Lower lobe of right lung (tissue), 2 donors: ENCODE data around the gene PTMS. TPM values are rescaled to one million over a fixed set of nuclear protein-coding genes. Genes with fewer than 3 reads are reported as not detected.

ENCODE experiments used
- ATAC-seq, 2 donors: fragments of 200-7000 bp; cut with Tn5 transposase; one replicate each; pipeline ENCODE4 v1.9.1; 2020 to 2022; ENCODE audit warnings: mild to moderate bottlenecking in 2 of 2, moderate library complexity in 2 of 2
- DNase-seq: peaks from one replicate; pipeline ENCODE4 v3.0.0-alpha.2; 2020
- H3K27ac ChIP-seq: fragments of 200-600 bp; one replicate; pipeline ENCODE4 v1.8.0; 2022
- H3K27me3 ChIP-seq: fragments of 200-600 bp; one replicate; pipeline ENCODE4 v1.8.0; 2022; ENCODE audit warnings: low read depth
- H3K36me3 ChIP-seq: fragments of 200-600 bp; one replicate; pipeline ENCODE4 v1.8.0; 2022; ENCODE audit warnings: mild to moderate bottlenecking
- H3K4me1 ChIP-seq: fragments of 200-600 bp; one replicate; pipeline ENCODE4 v1.8.0; 2022
- H3K4me3 ChIP-seq: fragments of 200-600 bp; one replicate; pipeline ENCODE4 v1.8.0; 2022; ENCODE audit warnings: mild to moderate bottlenecking
- H3K9me3 ChIP-seq: fragments of 200-600 bp; one replicate; pipeline ENCODE4 v1.8.0; 2022
- intact Hi-C: fragments of 100-400 bp; cut with DNase I; formaldehyde crosslinking; loops from one replicate; pipeline ENCODE4 v1.11.0; 2022
- total RNA-seq: library from RNA; stranded (reverse); fragmentation: NEBNext Ultra II Directional; extraction: Animal tissue kit (Norgen Biotek cat#: 25700); gene quantifications from one replicate; pipeline ENCODE4 v1.2.1, GENCODE V29; 2021
- TF ChIP-seq, protein P1 (sequence below): fragments of 200-600 bp; IDR thresholded peaks from one replicate; pipeline ENCODE4 v1.8.0; 2022; ENCODE audit warnings: antibody characterized with exemption, mild to moderate bottlenecking
- donor health status: DM: no; HTN: yes; CAD: no; lungs with severe emphysema.

Gene PTMS
- total RNA-seq, 1 donor from 2014 or later: 267 TPM

DNA sequence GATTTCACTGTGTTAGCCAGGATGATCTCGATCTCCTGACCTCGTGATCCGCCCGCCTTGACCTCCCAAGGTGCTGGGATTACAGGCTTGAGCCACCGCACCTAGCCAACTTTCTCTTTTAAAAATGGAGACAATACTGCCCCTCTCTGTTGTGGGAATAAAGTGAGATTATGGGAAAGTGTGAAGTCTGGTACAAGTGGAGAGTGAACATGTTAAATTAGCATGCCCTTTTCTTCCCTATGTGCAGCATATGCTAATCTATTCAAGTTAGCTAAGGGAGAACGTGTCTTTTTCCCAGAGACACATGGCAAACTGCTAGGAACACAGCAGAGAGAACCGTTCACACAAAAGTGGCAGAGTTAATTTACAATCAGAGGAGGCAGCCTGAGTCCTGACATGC is 40.8 kb upstream of the PTMS start:
- ATAC-seq (no peak), DNase-seq (no peak)
- peaks cover 11% of the 10 kb centered on the region for H3K4me1 ChIP-seq
- H3K27ac ChIP-seq: no peak overlapping the region
- TF ChIP-seq, protein P1, sequence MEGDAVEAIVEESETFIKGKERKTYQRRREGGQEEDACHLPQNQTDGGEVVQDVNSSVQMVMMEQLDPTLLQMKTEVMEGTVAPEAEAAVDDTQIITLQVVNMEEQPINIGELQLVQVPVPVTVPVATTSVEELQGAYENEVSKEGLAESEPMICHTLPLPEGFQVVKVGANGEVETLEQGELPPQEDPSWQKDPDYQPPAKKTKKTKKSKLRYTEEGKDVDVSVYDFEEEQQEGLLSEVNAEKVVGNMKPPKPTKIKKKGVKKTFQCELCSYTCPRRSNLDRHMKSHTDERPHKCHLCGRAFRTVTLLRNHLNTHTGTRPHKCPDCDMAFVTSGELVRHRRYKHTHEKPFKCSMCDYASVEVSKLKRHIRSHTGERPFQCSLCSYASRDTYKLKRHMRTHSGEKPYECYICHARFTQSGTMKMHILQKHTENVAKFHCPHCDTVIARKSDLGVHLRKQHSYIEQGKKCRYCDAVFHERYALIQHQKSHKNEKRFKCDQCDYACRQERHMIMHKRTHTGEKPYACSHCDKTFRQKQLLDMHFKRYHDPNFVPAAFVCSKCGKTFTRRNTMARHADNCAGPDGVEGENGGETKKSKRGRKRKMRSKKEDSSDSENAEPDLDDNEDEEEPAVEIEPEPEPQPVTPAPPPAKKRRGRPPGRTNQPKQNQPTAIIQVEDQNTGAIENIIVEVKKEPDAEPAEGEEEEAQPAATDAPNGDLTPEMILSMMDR: no peak
- H3K36me3 ChIP-seq: peaks cover 35% of the 10 kb centered on the region
- H3K27me3 ChIP-seq: no peaks in the 10 kb centered on the region
- H3K9me3 ChIP-seq: no peaks in the 10 kb centered on the region
- intact Hi-C loops: no loop called here
- H3K4me3 ChIP-seq: no peak overlapping the region

DNA sequence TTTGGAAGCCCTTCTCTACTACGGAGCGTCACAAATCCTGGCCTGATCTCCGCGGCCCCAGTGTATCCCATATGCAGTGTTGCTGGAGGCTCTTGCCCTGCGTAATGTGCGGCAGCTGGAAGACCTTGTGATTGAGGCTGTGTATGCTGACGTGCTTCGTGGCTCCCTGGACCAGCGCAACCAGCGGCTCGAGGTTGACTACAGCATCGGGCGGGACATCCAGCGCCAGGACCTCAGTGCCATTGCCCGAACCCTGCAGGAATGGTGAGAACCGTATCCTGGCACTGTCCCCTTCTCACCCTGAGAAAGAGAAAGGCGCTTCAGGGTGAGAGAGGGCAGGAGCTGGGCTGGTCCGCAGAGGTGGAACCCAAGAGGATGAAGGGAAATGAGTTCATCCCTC is 37.0 kb upstream of the PTMS start:
- Histone ChIP-seq H3K36me3 (peaks cover 61% of the 10 kb centered on the region), H3K4me1 (peaks cover 11% of the 10 kb centered on the region), H3K4me3 (no peak overlapping the region), H3K27ac (no peak overlapping the region), H3K27me3 (no peaks in the 10 kb centered on the region), H3K9me3 (no peaks in the 10 kb centered on the region)
- TF ChIP-seq, protein P1: no peak
- ATAC-seq (no peak), DNase-seq (no peak)
- intact Hi-C loops: no loop called here

- H3K27me3 ChIP-seq: no peaks in the 10 kb centered on the region
- DNase-seq (no peak), ATAC-seq (no peak)
- H3K36me3 ChIP-seq: peaks cover 68% of the 10 kb centered on the region
- no peaks in the 10 kb centered on the region for H3K9me3 ChIP-seq
- no peak overlapping the region for H3K27ac ChIP-seq
- TF ChIP-seq, protein P1: no peak
- peaks cover 2% of the 10 kb centered on the region for H3K4me1 ChIP-seq
- no peak overlapping the region for H3K4me3 ChIP-seq
- intact Hi-C loops: loop anchor here (10.0 kb wide), 1 partner anchor 55 kb away; the partner anchor contains the start of gene CD4
Measured at GRCh38 chr12:6730169-6730568, 36.0 kb upstream of the PTMS start.

- H3K27ac ChIP-seq: no peak overlapping the region
Measured at GRCh38 chr12:6734506-6735387, 31.4 kb upstream of the PTMS start.

DNA sequence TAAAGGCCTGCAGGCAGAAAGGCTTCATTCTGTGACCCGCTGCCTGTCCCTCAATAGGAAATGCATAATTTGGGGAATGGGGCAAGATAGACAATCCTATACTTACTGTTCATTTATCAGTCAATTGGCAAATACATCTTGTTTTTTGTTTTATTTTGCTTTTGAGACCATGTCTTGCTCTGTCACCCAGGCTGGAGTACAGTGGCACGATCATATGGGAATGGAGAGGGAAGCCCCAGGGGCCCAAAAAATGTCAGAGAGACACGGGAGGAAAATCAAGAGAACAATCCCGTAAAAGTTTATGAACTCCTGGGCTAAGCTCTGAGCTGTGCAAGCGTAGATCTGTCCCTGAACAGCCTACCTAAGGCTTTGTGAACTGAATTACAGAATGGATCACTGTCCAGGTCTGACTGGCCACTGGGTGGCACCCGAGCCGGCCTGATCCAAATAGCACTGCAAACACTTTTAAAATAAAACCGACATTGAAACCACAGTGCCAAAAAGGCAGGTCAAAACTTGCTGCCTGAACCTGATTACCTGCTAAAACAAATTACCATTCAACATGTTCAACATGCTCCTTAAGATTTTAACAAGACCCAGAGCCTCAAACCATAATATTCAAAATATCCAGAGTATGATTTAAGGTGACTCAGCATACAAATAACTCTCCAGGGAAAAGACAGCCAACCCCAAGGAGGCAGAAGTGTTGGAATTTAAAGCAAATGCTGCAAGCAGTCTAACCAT is 30.5 kb upstream of the PTMS start:
- H3K4me1 ChIP-seq: peaks cover 6% of the 10 kb centered on the region
- peak; percentile 77 for DNase-seq
- no peaks in the 10 kb centered on the region for H3K9me3 ChIP-seq
- H3K27ac ChIP-seq: peak overlapping the region; percentile 22
- TF ChIP-seq, protein P1: peak; percentile 75
- H3K4me3 ChIP-seq: no peak overlapping the region
- peak; percentile 89 to 93 for ATAC-seq
- H3K36me3 ChIP-seq: peaks cover 31% of the 10 kb centered on the region
- intact Hi-C loops: loop anchor here (10.0 kb wide), 1 partner anchor 49 kb away; the partner anchor contains the start of gene CD4
- H3K27me3 ChIP-seq: no peaks in the 10 kb centered on the region

More at GRCh38 chr12:6734506-6735387, 31.4 kb upstream of the PTMS start:
- H3K36me3 ChIP-seq: peaks cover 40% of the 10 kb centered on the region
- no peak for DNase-seq
- TF ChIP-seq, protein P1: no peak
- intact Hi-C loops: loop anchor here (10.0 kb wide), 1 partner anchor 50 kb away; the partner anchor contains the start of gene CD4
- H3K27me3 ChIP-seq: no peaks in the 10 kb centered on the region
- no peak overlapping the region for H3K4me3 ChIP-seq
- H3K4me1 ChIP-seq: peaks cover 6% of the 10 kb centered on the region
- ATAC-seq: no peak
- H3K9me3 ChIP-seq: no peaks in the 10 kb centered on the region
